HepG2 (cell line): ENCODE measurements around the gene SLX4. TPM values are rescaled to one million over a fixed set of nuclear protein-coding genes. Genes with fewer than 3 reads are reported as not detected.

ENCODE experiments used
- ASH2L ChIP-seq: fragments of 300-600, 200-600 bp; sonication (generic); IDR thresholded peaks from 2 replicates; pipeline ENCODE4 v1.7.0; 2017; ENCODE audit warnings: low read depth, mild to moderate bottlenecking, moderate library complexity, mixed read lengths, low read length; ENCODE audit not compliant: insufficient read length
- ELF4 ChIP-seq: sonication (generic); formaldehyde crosslinking; IDR thresholded peaks from 2 replicates; pipeline ENCODE4 v1.5.0; 2020; ENCODE audit warnings: missing genetic modification reagents, mild to moderate bottlenecking, moderate library complexity, borderline replicate concordance
- ETV5 ChIP-seq: IDR thresholded peaks from 2 replicates; pipeline ENCODE4 v1.6.1; 2018; ENCODE audit warnings: missing biosample characterization, missing genetic modification reagents, inconsistent platforms, borderline replicate concordance
- GATAD2A ChIP-seq: IDR thresholded peaks from 2 replicates; pipeline ENCODE4 v1.6.1; 2016
- HDAC2 ChIP-seq: sonication (generic); formaldehyde crosslinking; IDR thresholded peaks from 2 replicates; pipeline ENCODE4 v1.4.0; 2020; ENCODE audit warnings: missing genetic modification reagents
- HNF4A ChIP-seq: sonication (generic); formaldehyde crosslinking; IDR thresholded peaks from 2 replicates; pipeline ENCODE4 v1.4.0; 2020; ENCODE audit warnings: missing genetic modification reagents
- HNF4G ChIP-seq, 2 experiments: sonication (generic) in 1 of 2; formaldehyde crosslinking in 1 of 2; IDR thresholded peaks; 2 replicates each; pipeline versions ENCODE4 v1.4.0 to v1.6.1; 2011 to 2020; ENCODE audit warnings: borderline replicate concordance in 2 of 2, low read depth in 2 of 2, mild to moderate bottlenecking in 2 of 2, low read length in 1 of 2, missing genetic modification reagents in 1 of 2, moderate library complexity in 1 of 2
- HOXA3 ChIP-seq: sonication (generic); formaldehyde crosslinking; IDR thresholded peaks from 2 replicates; pipeline ENCODE4 v1.5.0; 2020; ENCODE audit warnings: missing genetic modification reagents
- KDM1A ChIP-seq: IDR thresholded peaks from 2 replicates; pipeline ENCODE4 v1.6.1; 2016; ENCODE audit warnings: missing compliant biosample characterization
- RCOR2 ChIP-seq: IDR thresholded peaks from 2 replicates; pipeline ENCODE4 v1.6.1; 2016; ENCODE audit warnings: missing biosample characterization, missing genetic modification reagents
- SIN3A ChIP-seq: IDR thresholded peaks from 2 replicates; pipeline ENCODE4 v1.6.1; 2011; ENCODE audit warnings: low read depth, mild to moderate bottlenecking, control low read depth, low read length, borderline replicate concordance
- SOX13 ChIP-seq, 3 experiments: fragments of 450-650 bp in 1 of 3; sonication (generic) in 1 of 3; formaldehyde crosslinking in 1 of 3; IDR thresholded peaks in 2 of 3; conservative IDR thresholded peaks in 1 of 3; 2 replicates each; pipeline versions ENCODE4 v1.5.0 to v1.6.1; 2016 to 2020; ENCODE audit warnings: antibody characterized with exemption in 1 of 3, mild to moderate bottlenecking in 1 of 3, missing compliant biosample characterization in 1 of 3, missing genetic modification reagents in 1 of 3, moderate library complexity in 1 of 3
- TEAD3 ChIP-seq: optimal IDR thresholded peaks from 2 replicates; pipeline ENCODE3; 2016; ENCODE audit warnings: borderline replicate concordance
- ZFX ChIP-seq: sonication (generic); formaldehyde crosslinking; IDR thresholded peaks from 2 replicates; pipeline ENCODE4 v1.4.0; 2020; ENCODE audit warnings: mild to moderate bottlenecking, low read depth, missing genetic modification reagents, moderate library complexity
- ZNF20 ChIP-seq: sonication (generic); formaldehyde crosslinking; IDR thresholded peaks from 2 replicates; pipeline ENCODE4 v1.4.0; 2020; ENCODE audit warnings: mild to moderate bottlenecking, moderate library complexity, missing genetic modification reagents
- ZNF205 ChIP-seq: IDR thresholded peaks from 2 replicates; pipeline ENCODE4 v1.6.1; 2018; ENCODE audit warnings: missing biosample characterization, missing genetic modification reagents
- polyA plus RNA-seq, 8 experiments: library from polyadenylated mRNA; depleted of rRNA in 3 of 8; stranded (reverse) in 7 of 8; unstranded in 1 of 8; fragments of >200 nt; fragmentation: Illumina TruSeq in 4 of 8; extraction: Trizol in 4 of 8; gene quantifications; 2 replicates each; pipeline versions ENCODE4 v1.2.1 to v1.2.3, GENCODE V29; 2011 to 2016; ENCODE audit warnings: low read depth in 4 of 8, missing spikeins in 1 of 8, mixed read lengths in 1 of 8; ENCODE audit not compliant: insufficient read depth in 1 of 8
- total RNA-seq, 5 experiments: library from RNA; depleted of rRNA; stranded (reverse); fragments of >200 nt; fragmentation: Illumina TruSeq; extraction: Trizol; gene quantifications; 2 replicates each; pipeline ENCODE4 v1.2.3, GENCODE V29; 2016; ENCODE audit warnings: low read depth in 1 of 5
- TF ChIP-seq, protein P1 (sequence below): IDR thresholded peaks from 2 replicates; pipeline ENCODE4 v1.4.0; 2020; ENCODE audit warnings: mild to moderate bottlenecking, missing genetic modification reagents
- TF ChIP-seq, protein P2 (sequence below): sonication (generic); formaldehyde crosslinking; conservative IDR thresholded peaks from 2 replicates; pipeline ENCODE4 v1.4.0; 2020; ENCODE audit warnings: mild to moderate bottlenecking, missing genetic modification reagents, moderate library complexity
- TF ChIP-seq, protein P3 (sequence below): IDR thresholded peaks from 2 replicates; pipeline ENCODE4 v1.6.1; 2016; ENCODE audit warnings: low read depth, borderline replicate concordance
- TF ChIP-seq, protein P4 (sequence below): sonication (generic); formaldehyde crosslinking; IDR thresholded peaks from 2 replicates; pipeline ENCODE4 v1.5.1; 2020; ENCODE audit warnings: mild to moderate bottlenecking, missing genetic modification reagents, moderate library complexity

SLX4 gene
- total and polyA plus RNA-seq, 2 of the 13 experiments (the other 11 are each of a cell fraction or from before 2014, with no cell fraction given): 1.1 to 3.6 TPM

DNA sequence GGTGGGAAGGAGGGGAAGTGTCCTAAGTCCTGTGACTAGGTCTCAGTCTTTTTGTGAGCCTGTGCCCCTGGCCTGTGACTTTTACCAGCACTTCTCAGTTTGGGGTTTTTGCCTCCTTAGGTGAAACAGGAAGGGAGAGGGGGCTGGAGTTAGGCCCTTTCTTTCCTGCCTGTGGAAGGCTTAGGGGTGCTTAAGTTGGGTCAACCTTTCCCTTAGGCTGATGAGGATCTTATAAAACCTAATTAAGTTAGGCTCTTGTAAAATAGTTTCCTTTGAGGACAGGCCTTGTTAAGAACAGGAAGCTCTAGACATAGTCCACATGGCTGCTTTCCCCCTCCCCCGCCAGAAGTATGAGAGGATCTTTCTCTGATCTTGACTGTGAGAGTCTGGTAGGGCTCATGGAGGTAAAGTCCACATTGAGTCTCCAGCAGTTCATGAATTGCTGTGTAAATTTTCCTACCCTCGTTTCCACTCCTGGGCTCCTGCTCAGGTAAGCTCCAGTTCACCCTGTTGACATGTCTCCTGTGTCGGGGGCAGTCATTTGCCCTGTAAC, 26.0 kb upstream of the SLX4 start (continued):
- 0 out of 2 replicates have a peak, but pooled peaks have one; percentile 32 for TF ChIP-seq HOXA3 (CRISPR knock-in tag)
- TF ChIP-seq, protein P1, sequence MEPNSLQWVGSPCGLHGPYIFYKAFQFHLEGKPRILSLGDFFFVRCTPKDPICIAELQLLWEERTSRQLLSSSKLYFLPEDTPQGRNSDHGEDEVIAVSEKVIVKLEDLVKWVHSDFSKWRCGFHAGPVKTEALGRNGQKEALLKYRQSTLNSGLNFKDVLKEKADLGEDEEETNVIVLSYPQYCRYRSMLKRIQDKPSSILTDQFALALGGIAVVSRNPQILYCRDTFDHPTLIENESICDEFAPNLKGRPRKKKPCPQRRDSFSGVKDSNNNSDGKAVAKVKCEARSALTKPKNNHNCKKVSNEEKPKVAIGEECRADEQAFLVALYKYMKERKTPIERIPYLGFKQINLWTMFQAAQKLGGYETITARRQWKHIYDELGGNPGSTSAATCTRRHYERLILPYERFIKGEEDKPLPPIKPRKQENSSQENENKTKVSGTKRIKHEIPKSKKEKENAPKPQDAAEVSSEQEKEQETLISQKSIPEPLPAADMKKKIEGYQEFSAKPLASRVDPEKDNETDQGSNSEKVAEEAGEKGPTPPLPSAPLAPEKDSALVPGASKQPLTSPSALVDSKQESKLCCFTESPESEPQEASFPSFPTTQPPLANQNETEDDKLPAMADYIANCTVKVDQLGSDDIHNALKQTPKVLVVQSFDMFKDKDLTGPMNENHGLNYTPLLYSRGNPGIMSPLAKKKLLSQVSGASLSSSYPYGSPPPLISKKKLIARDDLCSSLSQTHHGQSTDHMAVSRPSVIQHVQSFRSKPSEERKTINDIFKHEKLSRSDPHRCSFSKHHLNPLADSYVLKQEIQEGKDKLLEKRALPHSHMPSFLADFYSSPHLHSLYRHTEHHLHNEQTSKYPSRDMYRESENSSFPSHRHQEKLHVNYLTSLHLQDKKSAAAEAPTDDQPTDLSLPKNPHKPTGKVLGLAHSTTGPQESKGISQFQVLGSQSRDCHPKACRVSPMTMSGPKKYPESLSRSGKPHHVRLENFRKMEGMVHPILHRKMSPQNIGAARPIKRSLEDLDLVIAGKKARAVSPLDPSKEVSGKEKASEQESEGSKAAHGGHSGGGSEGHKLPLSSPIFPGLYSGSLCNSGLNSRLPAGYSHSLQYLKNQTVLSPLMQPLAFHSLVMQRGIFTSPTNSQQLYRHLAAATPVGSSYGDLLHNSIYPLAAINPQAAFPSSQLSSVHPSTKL (CRISPR knock-in tag): peak; percentile 60
- peak; percentile 33; the same call in 1 of the 2 replicates for TF ChIP-seq GATAD2A (CRISPR knock-in tag)
- peak; percentile 25 for TF ChIP-seq ASH2L
- peak; percentile 61; the same call in 1 of the 2 replicates for TF ChIP-seq HDAC2 (CRISPR knock-in tag)
- peak; percentile 48; the same call in 1 of the 2 replicates for TF ChIP-seq ETV5
- peak; percentile 20 for TF ChIP-seq TEAD3 (CRISPR knock-in tag)
- TF ChIP-seq, protein P2, sequence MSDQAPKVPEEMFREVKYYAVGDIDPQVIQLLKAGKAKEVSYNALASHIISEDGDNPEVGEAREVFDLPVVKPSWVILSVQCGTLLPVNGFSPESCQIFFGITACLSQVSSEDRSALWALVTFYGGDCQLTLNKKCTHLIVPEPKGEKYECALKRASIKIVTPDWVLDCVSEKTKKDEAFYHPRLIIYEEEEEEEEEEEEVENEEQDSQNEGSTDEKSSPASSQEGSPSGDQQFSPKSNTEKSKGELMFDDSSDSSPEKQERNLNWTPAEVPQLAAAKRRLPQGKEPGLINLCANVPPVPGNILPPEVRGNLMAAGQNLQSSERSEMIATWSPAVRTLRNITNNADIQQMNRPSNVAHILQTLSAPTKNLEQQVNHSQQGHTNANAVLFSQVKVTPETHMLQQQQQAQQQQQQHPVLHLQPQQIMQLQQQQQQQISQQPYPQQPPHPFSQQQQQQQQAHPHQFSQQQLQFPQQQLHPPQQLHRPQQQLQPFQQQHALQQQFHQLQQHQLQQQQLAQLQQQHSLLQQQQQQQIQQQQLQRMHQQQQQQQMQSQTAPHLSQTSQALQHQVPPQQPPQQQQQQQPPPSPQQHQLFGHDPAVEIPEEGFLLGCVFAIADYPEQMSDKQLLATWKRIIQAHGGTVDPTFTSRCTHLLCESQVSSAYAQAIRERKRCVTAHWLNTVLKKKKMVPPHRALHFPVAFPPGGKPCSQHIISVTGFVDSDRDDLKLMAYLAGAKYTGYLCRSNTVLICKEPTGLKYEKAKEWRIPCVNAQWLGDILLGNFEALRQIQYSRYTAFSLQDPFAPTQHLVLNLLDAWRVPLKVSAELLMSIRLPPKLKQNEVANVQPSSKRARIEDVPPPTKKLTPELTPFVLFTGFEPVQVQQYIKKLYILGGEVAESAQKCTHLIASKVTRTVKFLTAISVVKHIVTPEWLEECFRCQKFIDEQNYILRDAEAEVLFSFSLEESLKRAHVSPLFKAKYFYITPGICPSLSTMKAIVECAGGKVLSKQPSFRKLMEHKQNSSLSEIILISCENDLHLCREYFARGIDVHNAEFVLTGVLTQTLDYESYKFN: peak; percentile 70
- peak; percentile 71; the same call in 1 of the 2 replicates for TF ChIP-seq RCOR2 (CRISPR knock-in tag)
- TF ChIP-seq, protein P3, sequence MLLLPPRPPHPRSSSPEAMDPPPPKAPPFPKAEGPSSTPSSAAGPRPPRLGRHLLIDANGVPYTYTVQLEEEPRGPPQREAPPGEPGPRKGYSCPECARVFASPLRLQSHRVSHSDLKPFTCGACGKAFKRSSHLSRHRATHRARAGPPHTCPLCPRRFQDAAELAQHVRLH (CRISPR knock-in tag): peak; percentile 33; the same call in 1 of the 2 replicates
- no peak for TF ChIP-seq KDM1A (CRISPR knock-in tag)
- no peak for TF ChIP-seq ZNF20
- TF ChIP-seq HNF4A (CRISPR knock-in tag): peak; percentile 57
- TF ChIP-seq ZNF205 (CRISPR knock-in tag): 0 out of 2 replicates have a peak, but pooled peaks have one; percentile 28
- peak; percentile 49; the same call in 1 of the 2 replicates for TF ChIP-seq HNF4G (IDR thresholded peaks at IDR 0.05; ENCODE audit: borderline replicate concordance, low read depth, low read length)
- TF ChIP-seq HNF4G (CRISPR knock-in tag; IDR thresholded peaks at IDR 0.05; ENCODE audit: borderline replicate concordance, low read depth): no peak
- TF ChIP-seq, protein P4, sequence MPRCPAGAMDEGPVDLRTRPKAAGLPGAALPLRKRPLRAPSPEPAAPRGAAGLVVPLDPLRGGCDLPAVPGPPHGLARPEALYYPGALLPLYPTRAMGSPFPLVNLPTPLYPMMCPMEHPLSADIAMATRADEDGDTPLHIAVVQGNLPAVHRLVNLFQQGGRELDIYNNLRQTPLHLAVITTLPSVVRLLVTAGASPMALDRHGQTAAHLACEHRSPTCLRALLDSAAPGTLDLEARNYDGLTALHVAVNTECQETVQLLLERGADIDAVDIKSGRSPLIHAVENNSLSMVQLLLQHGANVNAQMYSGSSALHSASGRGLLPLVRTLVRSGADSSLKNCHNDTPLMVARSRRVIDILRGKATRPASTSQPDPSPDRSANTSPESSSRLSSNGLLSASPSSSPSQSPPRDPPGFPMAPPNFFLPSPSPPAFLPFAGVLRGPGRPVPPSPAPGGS (CRISPR knock-in tag): no peak
- peak; percentile 35; the same call in 1 of the 2 replicates for TF ChIP-seq ZFX
- 0 out of 2 replicates have a peak, but pooled peaks have one; percentile 26 for TF ChIP-seq ELF4
- no peak for TF ChIP-seq SIN3A
- no peak for TF ChIP-seq SOX13 (IDR thresholded peaks at IDR 0.05)
- TF ChIP-seq SOX13 (CRISPR knock-in tag; conservative IDR thresholded peaks at IDR 0.05 in 1 of 2, IDR thresholded peaks at IDR 0.05 in 1 of 2): peak in 1 of 2 experiments; percentile 27; a peak in 1 of 4 replicates
